Mesenchymal stem cell (in vitro differentiated cells and primary cell): Measurements from ENCODE around the gene XRCC4.
A peak's percentile ranks its signal among the peaks of the same experiment; 100 is the strongest.
"Not testable (repeated sequence)": the region's sequence is repeated elsewhere in the genome, so short reads cannot be mapped to it uniquely, and the experiment has no call there.

Experiments used
- DNase-seq: peaks from one replicate; pipeline ENCODE4 v3.0.0-alpha.2; 2013
- H2AFZ ChIP-seq: one replicate; pipeline ENCODE4 v1.6.1; 2013; ENCODE audit warnings: low read depth, mild to moderate bottlenecking, control low read depth, inconsistent platforms, low read length, moderate library complexity
- H2AK5ac ChIP-seq: 2 replicates; pipeline ENCODE4 v1.6.1; 2013; ENCODE audit warnings: low read length, moderate library complexity, mild to moderate bottlenecking, inconsistent platforms; ENCODE audit not compliant: severe bottlenecking
- H2BK120ac ChIP-seq: one replicate; pipeline ENCODE4 v1.6.1; 2013; ENCODE audit warnings: low read depth, mild to moderate bottlenecking, inconsistent platforms, low read length, moderate library complexity
- H2BK12ac ChIP-seq, 2 experiments: one replicate each; pipeline ENCODE4 v1.6.1; 2013; ENCODE audit warnings: inconsistent platforms in 2 of 2, low read length in 2 of 2, mild to moderate bottlenecking in 2 of 2, moderate library complexity in 2 of 2, control low read depth in 1 of 2
- H2BK15ac ChIP-seq: one replicate; pipeline ENCODE4 v1.6.1; 2013; ENCODE audit warnings: mild to moderate bottlenecking, low read depth, inconsistent platforms; ENCODE audit not compliant: poor library complexity, severe bottlenecking
- H2BK5ac ChIP-seq: 2 replicates; pipeline ENCODE4 v1.6.1; 2013; ENCODE audit warnings: low read depth, mild to moderate bottlenecking, low read length, control low read depth, inconsistent platforms; ENCODE audit not compliant: poor library complexity, severe bottlenecking
- H3K14ac ChIP-seq, 2 experiments: one replicate each; pipeline ENCODE4 v1.6.1; 2013; ENCODE audit warnings: inconsistent platforms in 2 of 2, low read length in 2 of 2, control low read depth in 1 of 2, mild to moderate bottlenecking in 1 of 2, moderate library complexity in 1 of 2
- H3K18ac ChIP-seq, 2 experiments: one replicate each; pipeline ENCODE4 v1.6.1; 2013; ENCODE audit warnings: inconsistent platforms in 2 of 2, low read length in 2 of 2, control low read depth in 1 of 2, low read depth in 1 of 2, mild to moderate bottlenecking in 1 of 2
- H3K23ac ChIP-seq, 2 experiments: one replicate each; pipeline ENCODE4 v1.6.1; 2013; ENCODE audit warnings: inconsistent platforms in 2 of 2, low read length in 2 of 2, mild to moderate bottlenecking in 2 of 2, moderate library complexity in 2 of 2, control low read depth in 1 of 2
- H3K27ac ChIP-seq: 2 replicates; pipeline ENCODE4 v1.5.1; 2013; ENCODE audit warnings: mild to moderate bottlenecking, moderate library complexity, low read length, control low read depth, inconsistent platforms; ENCODE audit not compliant: poor library complexity, severe bottlenecking
- H3K27me3 ChIP-seq, 2 experiments: 2 replicates each; pipeline versions ENCODE4 v1.6.1 to v1.7.0; 2013; ENCODE audit warnings: low read length in 2 of 2, mild to moderate bottlenecking in 2 of 2, moderate library complexity in 2 of 2, control low read depth in 1 of 2, inconsistent platforms in 1 of 2; ENCODE audit not compliant: control insufficient read depth in 1 of 2, insufficient read depth in 1 of 2
- H3K36me3 ChIP-seq, 2 experiments: 2 replicates each; pipeline versions ENCODE4 v1.6.1 to v1.7.0; 2013; ENCODE audit warnings: low read length in 2 of 2, control low read depth in 1 of 2, inconsistent platforms in 1 of 2, low read depth in 1 of 2, mild to moderate bottlenecking in 1 of 2; ENCODE audit not compliant: insufficient read depth in 2 of 2, control insufficient read depth in 1 of 2
- H3K4ac ChIP-seq, 2 experiments: one replicate each; pipeline ENCODE4 v1.6.1; 2013; ENCODE audit warnings: inconsistent platforms in 2 of 2, low read length in 2 of 2, mild to moderate bottlenecking in 2 of 2, moderate library complexity in 2 of 2, control low read depth in 1 of 2, low read depth in 1 of 2
- H3K4me1 ChIP-seq: 2 replicates; pipeline ENCODE4 v1.6.1; 2013; ENCODE audit warnings: low read depth, low read length, control low read depth; ENCODE audit not compliant: control insufficient read depth, insufficient read depth
- H3K4me2 ChIP-seq: 2 replicates; pipeline ENCODE4 v1.6.1; 2013; ENCODE audit warnings: low read length, mild to moderate bottlenecking, inconsistent platforms; ENCODE audit not compliant: poor library complexity, severe bottlenecking
- H3K4me3 ChIP-seq, 2 experiments: 2 replicates each; pipeline versions ENCODE4 v1.5.1 to v1.7.0; 2013; ENCODE audit warnings: low read length in 2 of 2, mild to moderate bottlenecking in 2 of 2, control low read depth in 1 of 2, low read depth in 1 of 2; ENCODE audit not compliant: insufficient read depth in 1 of 2
- H3K79me1 ChIP-seq: replicated peaks from 2 replicates; pipeline ENCODE4 v1.6.1; 2013; ENCODE audit warnings: mild to moderate bottlenecking, control low read depth, low read length, inconsistent platforms; ENCODE audit not compliant: poor library complexity, severe bottlenecking
- H3K9ac ChIP-seq: 2 replicates; pipeline ENCODE4 v1.7.0; 2013; ENCODE audit warnings: mild to moderate bottlenecking, low read length, moderate library complexity
- H3K9me3 ChIP-seq: 2 replicates; pipeline ENCODE4 v1.7.0; 2013; ENCODE audit warnings: mild to moderate bottlenecking, low read length; ENCODE audit not compliant: control insufficient read depth
- H4K8ac ChIP-seq: one replicate; pipeline ENCODE4 v1.6.1; 2013; ENCODE audit warnings: inconsistent platforms, mild to moderate bottlenecking, low read length, moderate library complexity
- H4K91ac ChIP-seq: one replicate; pipeline ENCODE4 v1.6.1; 2013; ENCODE audit warnings: mild to moderate bottlenecking, low read length, inconsistent platforms
- whole genome bisulfite sequencing: methylation state at CpG from one replicate; pipeline ENCODE4 v1.1.7; 2013; ENCODE audit warnings: mixed read lengths; 5-methylcytosine and 5-hydroxymethylcytosine counted together

XRCC4 gene

GRCh38 chr5:83148370-83148769, 71.0 kb downstream of the XRCC4 start:
- DNase-seq = no peak
- no peak overlapping the region for H4K8ac ChIP-seq
- no peak overlapping the region for H3K18ac ChIP-seq
- no peak overlapping the region for H2BK12ac ChIP-seq
- no peaks in the 10 kb centered on the region for H3K79me1 ChIP-seq
- H3K9ac ChIP-seq = no peak overlapping the region
- H3K4me2 ChIP-seq = no peak overlapping the region
- H3K4me3 ChIP-seq = no peak overlapping the region
- H4K91ac ChIP-seq = no peak overlapping the region
- H2BK15ac ChIP-seq = no peak overlapping the region
- no peak overlapping the region for H3K27ac ChIP-seq
- H2AFZ ChIP-seq = no peak overlapping the region
- no peaks in the 10 kb centered on the region for H3K9me3 ChIP-seq
- WGBS = no CpG with 5 or more reads among the region's 3 CpGs
- H3K23ac ChIP-seq = no peak overlapping the region
- H2BK120ac ChIP-seq = no peak overlapping the region
- H3K14ac ChIP-seq = no peak overlapping the region
- no peak overlapping the region for H2AK5ac ChIP-seq
- no peak overlapping the region for H3K4ac ChIP-seq
- no peaks in the 10 kb centered on the region for H3K27me3 ChIP-seq
- H2BK5ac ChIP-seq = no peak overlapping the region
- no peaks in the 10 kb centered on the region for H3K4me1 ChIP-seq
- no peaks in the 10 kb centered on the region for H3K36me3 ChIP-seq

- Histone ChIP-seq H3K79me1 (no peaks in the 10 kb centered on the region), H3K18ac (no peak overlapping the region), H3K4me3 (no peak overlapping the region), H3K36me3 (no peaks in the 10 kb centered on the region), H4K8ac (no peak overlapping the region), H3K9ac (no peak overlapping the region), H2AFZ (no peak overlapping the region), H3K27ac (no peak overlapping the region), H3K4ac (no peak overlapping the region), H3K4me2 (no peak overlapping the region), H2BK15ac (no peak overlapping the region), H2BK120ac (no peak overlapping the region), H3K9me3 (no peaks in the 10 kb centered on the region), H3K4me1 (no peaks in the 10 kb centered on the region), H2BK12ac (no peak overlapping the region), H3K14ac (no peak overlapping the region), H3K23ac (no peak overlapping the region), H2BK5ac (no peak overlapping the region), H2AK5ac (no peak overlapping the region), H4K91ac (no peak overlapping the region), H3K27me3 (no peaks in the 10 kb centered on the region)
- peak; percentile 20 for DNase-seq
Observed at GRCh38 chr5:83149671-83150070, 72.3 kb downstream of the XRCC4 start.

DNA sequence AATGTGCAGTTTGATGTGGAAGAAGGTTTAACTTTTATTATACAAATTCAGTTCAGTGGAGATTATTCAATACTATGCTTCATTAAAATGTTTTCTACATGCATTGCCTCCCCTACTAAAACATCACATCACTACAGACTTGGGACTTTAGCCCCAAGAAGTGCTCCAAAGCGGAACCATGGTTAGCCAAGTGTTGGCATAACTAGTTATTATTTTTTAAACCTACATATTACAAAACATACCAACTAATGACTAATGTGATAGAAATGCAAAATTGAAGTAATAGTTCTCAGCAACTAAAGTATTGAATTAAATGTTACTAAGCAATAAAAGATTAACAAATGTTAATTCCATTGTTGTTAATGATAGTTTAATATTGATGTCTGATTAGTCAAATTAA, 74.5 kb downstream of the XRCC4 start:
- Histone ChIP-seq H3K4me3 (no peak overlapping the region), H3K36me3 (no peaks in the 10 kb centered on the region), H3K18ac (no peak overlapping the region), H3K27me3 (no peaks in the 10 kb centered on the region), H4K8ac (no peak overlapping the region), H4K91ac (no peak overlapping the region), H3K27ac (no peak overlapping the region), H3K4me2 (no peak overlapping the region), H3K4ac (no peak overlapping the region), H3K4me1 (no peaks in the 10 kb centered on the region), H3K79me1 (no peaks in the 10 kb centered on the region), H3K9ac (no peak overlapping the region), H2AFZ (no peak overlapping the region), H2BK120ac (no peak overlapping the region), H2BK15ac (no peak overlapping the region), H3K23ac (no peak overlapping the region), H2BK12ac (no peak overlapping the region), H2BK5ac (no peak overlapping the region), H3K14ac (no peak overlapping the region), H2AK5ac (no peak overlapping the region), H3K9me3 (no peaks in the 10 kb centered on the region)
- DNase-seq = no peak
- no CpG with 5 or more reads among the region's 1 CpG for whole genome bisulfite sequencing

DNA sequence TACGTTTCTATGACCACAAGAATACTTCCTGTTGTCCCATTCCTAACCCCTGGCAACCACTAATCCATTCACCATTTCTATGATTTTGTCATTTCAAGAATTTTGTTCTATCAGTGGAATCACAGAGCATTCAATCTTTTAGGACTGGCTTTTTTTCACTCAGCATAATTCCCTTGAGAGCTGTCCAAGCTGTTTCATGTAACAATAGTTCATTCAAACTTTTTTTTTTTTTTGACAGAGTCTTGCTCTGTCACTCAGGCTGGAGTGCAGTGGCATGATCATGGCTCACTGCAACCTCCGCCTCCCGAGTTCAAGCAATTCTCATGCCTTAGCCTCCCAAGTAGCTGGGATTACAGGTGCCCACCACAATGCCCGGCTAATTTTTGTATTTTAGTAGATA, 75.6 kb downstream of the XRCC4 start:
- H2BK15ac ChIP-seq, H4K91ac ChIP-seq, H3K23ac ChIP-seq, H4K8ac ChIP-seq, H3K36me3 ChIP-seq, DNase-seq, H3K4me3 ChIP-seq, H3K79me1 ChIP-seq, H3K27me3 ChIP-seq, H3K4me2 ChIP-seq, H2BK12ac ChIP-seq, H3K9ac ChIP-seq, H2BK120ac ChIP-seq, H2AK5ac ChIP-seq, H3K14ac ChIP-seq, H2BK5ac ChIP-seq, H2AFZ ChIP-seq, H3K4ac ChIP-seq, H3K27ac ChIP-seq, H3K9me3 ChIP-seq, H3K4me1 ChIP-seq, H3K18ac ChIP-seq: not testable (repeated sequence)
- 90% methylated on average over 3 of the region's 4 CpGs for WGBS
